HL-60/S4 treated with phorbol 12-myristate 13-acetate at 8.2 ng/mL for 4 days and 3 days (cell line): ENCODE measurements around the gene GMCL2.

Experiments
- in situ Hi-C: fragments of 300-500 bp; cut with MboI; formaldehyde crosslinking; loops from 2 replicates; pipeline ENCODE4 v1.15.0; 2022; ENCODE audit warnings: low sequenced_read_pairs

GMCL2 gene

DNA sequence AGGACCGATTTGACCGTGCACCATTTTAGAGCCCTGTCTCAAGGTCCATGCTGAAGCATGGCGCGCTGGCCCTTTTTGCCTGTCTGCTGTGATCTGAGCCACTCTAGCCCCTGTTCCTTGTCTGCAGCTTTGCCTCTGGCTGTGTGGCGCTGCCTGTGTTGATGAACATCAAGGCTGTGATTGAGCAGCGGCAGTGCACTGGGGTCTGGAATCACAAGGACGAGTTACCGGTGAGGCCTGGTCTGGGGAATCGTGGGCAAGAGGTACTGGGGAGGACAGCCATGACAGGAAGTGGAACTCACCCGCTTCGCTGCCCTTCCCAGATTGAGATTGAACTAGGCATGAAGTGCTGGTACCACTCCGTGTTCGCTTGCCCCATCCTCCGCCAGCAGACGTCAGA lies 39.8 kb downstream of the GMCL2 start:
- in situ Hi-C loops: no loop called here

DNA sequence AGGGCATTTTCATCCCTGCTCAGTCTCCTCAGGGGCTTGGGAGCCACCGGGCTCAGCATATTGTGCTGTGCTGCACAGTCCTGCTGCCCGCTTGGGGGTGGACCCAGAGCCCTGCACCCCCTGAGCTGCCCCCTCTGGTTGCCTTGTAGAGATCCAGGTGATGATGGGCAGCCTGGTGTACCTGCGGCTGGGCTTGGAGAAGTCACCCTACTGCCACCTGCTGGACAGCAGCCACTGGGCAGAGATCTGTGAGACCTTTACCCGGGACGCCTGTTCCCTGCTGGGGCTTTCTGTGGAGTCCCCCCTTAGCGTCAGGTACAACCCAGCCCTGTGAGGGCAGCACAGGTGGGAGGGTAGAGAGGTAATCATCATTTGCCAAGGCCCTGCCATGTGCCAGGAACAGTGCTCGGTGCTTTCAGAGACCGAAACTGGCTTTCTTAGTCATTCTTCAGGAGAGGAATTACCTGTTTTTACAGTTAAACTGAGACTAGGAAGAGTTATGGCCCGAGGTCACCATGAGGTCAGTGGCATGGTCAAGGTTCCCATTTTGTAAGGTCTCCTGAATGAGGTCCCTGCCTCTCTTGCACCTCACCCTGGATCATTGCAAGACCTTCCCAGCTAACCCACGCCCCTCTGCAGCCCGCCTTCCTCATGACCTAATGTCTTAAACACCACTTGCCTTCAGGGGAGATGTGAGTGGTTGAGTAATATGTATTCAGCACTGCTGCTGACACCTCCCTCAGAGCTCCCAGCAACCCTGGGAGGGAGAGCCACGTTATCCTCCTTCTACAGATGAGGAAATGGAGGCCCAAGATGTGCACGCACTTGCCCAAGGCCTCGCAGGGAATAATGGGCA lies 41.0 kb downstream of the GMCL2 start:
- in situ Hi-C loops: no loop called here

- in situ Hi-C loops: no loop called here
These were observed 43.3 kb downstream of the GMCL2 start for GRCh38 chr5:178143901-178144300.

- in situ Hi-C loops: no loop called here
These were observed 43.9 kb downstream of the GMCL2 start for GRCh38 chr5:178143246-178143645.

DNA sequence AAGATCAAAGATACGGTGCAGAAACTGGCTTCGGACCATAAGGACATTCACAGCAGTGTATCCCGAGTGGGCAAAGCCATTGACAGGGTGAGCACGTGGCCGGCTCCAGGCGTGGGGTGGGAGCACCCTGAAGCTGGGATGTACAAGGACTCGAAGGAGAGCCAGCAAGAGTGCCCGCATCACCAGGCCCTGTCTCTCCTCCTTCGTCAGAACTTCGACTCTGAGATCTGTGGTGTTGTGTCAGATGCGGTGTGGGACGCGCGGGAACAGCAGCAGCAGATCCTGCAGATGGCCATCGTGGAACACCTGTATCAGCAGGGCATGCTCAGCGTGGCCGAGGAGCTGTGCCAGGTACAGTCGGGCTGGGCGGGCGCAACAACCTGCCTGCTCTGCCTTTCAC lies 44.5 kb downstream of the GMCL2 start:
- in situ Hi-C loops: no loop called here

DNA sequence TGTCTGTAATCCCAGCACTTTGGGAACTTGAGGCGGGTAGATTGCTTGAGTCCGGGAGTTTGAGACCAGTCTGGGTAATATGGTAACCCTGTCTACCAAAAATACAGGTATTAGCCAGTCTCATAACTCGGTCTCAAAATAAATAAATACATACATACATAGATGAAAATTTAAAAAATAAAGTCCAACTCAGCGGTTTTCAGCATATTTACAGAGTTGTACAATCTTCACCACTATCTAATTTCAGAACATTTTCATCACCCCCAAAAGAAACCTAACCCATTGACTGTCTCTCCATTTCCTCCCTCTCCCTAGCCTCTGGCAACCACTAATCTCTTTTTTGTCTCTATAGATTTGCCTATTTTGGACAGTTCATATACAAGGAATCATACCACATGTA lies 45.6 kb downstream of the GMCL2 start:
- in situ Hi-C loops: no loop called here

- in situ Hi-C loops: no loop called here
These were observed 49.2 kb downstream of the GMCL2 start for GRCh38 chr5:178137991-178138390.

DNA sequence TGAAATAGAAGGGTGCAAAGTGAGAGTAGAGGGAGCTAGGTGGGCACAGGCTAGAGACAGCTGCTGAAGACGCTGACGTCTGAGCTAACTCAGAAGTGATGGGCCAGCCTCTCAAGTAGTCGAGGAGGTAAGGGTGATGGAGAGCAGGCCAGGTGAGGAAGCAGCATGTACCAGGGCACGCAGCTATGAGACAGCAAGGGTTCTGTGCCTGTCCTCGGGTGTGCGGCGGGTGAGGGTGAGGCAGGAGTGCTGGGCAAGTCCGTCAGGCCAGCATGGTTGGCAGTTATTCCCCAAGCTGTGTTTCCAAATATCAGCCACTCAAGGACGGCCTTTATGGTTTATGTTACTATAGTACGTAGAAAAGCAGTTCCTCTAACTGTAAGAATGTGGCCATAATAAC lies 50.2 kb downstream of the GMCL2 start:
- in situ Hi-C loops: no loop called here
